DMS153 treated with DMSO at 0.1 percent for 48 hours (cell line): ENCODE results near the gene TARBP1.

ENCODE experiments used
- DNase-seq: peaks from one replicate; lab custom pipeline; 2025; ENCODE audit not compliant: unreplicated experiment; lab: John Stamatoyannopoulos, UW

Gene TARBP1

GRCh38 chr1:234484991-234485739 is 6.2 kb upstream of the TARBP1 start:
- DNase-seq = no peak

GRCh38 chr1:234484218-234484617 is 5.2 kb upstream of the TARBP1 start:
- no peak for DNase-seq

GRCh38 chr1:234481771-234482170 is 2.8 kb upstream of the TARBP1 start:
- DNase-seq = no peak

DNA sequence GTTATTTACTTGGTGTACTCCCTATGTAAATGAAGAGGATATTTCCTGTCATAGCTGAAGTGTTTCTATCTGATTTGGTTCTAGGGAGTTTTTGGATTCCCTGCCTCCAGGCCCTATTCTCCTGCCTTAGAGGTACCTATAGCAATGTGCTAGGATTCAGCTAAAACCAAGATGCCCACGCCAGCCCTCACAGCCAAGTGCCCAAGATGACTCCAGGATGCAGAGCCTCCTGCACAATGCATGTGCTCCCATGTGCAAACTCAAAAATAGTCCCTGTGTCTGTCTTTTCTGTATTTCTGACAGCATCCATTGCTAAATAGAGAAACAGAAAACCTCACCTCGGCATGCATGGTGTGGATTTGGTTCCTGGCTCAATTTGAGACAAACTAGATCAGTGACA is 887 bp upstream of the TARBP1 start:
- no peak for DNase-seq

DNA sequence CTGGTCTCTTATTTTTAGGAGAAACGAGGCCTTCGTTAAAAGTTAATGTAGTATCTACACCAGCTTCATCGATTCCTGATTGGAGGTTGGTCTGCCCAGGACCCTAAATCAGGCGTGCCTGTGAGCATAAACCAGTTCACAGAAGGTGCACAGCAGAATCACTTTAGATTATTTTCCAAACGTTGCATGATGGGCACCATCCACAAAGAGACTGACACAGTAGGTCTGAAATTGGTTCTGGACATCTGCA is 256 bp upstream of the TARBP1 start:
- DNase-seq = no peak

- DNase-seq = no peak
Observed at GRCh38 chr1:234478152-234478480, 863 bp downstream of the TARBP1 start.

GRCh38 chr1:234477386-234478151 is 1.4 kb downstream of the TARBP1 start:
- DNase-seq = no peak

DNA sequence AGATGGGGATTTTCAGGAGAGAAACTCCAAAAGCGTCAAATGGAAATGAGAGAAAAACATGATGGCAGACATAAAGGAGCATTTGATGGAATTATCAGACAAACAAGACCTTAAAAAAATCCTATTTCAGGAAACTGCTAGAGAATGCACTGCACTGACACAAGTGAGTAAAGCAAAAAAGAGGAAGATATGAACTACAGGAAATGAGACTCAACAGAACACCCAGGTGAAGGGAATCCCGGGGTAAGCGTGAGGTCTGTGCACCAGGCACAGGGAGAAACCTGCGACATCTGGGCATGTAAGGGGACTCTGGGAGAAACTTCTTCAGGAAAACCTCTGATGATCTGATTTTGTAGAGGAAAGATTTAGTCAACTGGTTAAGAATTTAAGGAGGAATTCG is 2.8 kb downstream of the TARBP1 start:
- DNase-seq = no peak

DNA sequence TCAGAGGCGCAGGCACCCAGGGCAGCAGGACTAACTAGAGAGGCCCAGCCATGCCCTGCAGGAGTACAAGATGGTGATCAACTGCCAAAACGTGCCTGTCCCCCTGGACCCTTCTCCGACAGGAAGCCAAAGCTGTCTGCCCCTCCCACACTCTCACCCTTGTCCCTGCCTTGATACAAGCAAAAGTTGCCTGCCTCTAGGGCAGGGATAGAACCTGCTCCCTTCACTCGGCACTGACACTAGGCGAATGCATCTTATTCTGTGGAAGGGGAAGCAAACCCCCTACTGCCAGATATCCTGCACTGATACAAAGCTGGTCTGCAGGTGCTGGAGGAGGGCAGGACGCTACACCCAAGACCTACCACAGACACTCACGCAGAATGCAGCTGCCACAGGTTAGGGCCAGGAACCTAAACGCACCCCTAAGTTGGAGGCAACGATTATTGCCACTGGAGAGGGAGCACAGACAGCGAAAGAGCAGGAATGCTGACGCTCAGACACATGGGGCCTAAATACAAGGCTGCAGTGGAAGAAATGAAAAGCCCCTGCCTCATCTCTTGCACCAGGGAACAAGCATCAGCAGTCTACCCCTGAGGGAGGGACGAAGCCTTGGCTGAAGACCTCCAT is 3.7 kb downstream of the TARBP1 start:
- DNase-seq = no peak

GRCh38 chr1:234474375-234474774 is 4.6 kb downstream of the TARBP1 start:
- no peak for DNase-seq

GRCh38 chr1:234473118-234473517 is 5.9 kb downstream of the TARBP1 start:
- no peak for DNase-seq

- DNase-seq = no peak
Observed at GRCh38 chr1:234469376-234469775, 9.6 kb downstream of the TARBP1 start.

DNA sequence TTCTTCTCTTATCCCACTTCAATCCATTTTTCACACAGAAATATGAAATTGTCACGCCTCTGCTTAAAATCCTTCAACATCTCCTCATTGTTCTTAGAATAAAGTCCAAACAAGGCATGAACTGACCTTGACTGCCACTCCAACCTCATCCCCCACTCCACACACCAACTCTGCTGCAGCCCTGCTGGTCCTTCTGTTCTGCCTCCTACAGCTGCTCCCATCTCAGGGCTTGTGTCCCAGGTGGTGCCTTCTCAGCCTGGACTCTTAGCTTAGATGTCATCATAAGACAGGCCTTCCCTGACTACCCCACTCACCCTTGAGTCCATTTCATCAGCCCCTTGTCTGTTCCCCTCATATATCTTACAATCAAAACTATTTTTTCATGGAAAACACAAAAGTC is 10.4 kb downstream of the TARBP1 start:
- no peak for DNase-seq

DNA sequence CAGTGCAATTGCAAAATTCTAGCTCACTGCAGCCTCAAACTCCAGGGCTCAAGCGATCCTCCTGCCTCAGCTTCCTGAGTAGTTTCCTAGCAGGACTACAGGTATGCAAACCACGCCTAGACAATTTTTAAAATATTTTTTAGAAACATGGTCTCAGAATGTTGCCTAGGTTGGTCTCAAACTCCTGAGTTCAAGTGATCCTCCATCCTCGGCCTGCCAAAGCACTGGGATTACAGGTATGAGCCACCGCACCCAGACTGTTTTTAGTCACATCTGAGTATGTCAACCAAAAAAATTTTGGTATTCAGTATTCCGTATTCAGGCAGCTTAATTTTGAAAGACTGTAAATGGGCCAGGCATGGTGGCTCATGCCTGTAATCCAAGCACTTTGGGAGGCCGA is 11.2 kb downstream of the TARBP1 start:
- no peak for DNase-seq

DNA sequence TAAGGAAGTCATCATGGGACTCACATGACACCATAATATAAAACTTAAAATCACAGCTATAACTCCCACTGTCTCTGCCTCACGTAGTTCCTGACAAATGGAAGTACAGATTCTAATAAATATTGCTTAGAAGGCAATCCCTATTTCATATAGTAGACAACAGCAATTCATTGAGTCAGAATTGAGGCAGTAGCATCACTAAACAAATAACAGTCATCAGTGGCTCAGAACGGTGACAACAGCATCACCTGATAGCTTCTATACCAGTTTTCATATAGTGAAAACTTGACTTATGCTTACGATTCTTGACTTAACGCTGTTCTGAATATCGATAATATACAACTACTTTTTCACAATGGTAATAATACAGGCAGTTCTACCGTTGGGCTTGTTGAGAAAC is 12.0 kb downstream of the TARBP1 start:
- no peak for DNase-seq

GRCh38 chr1:234463749-234464148 is 15.2 kb downstream of the TARBP1 start:
- DNase-seq = no peak

DNA sequence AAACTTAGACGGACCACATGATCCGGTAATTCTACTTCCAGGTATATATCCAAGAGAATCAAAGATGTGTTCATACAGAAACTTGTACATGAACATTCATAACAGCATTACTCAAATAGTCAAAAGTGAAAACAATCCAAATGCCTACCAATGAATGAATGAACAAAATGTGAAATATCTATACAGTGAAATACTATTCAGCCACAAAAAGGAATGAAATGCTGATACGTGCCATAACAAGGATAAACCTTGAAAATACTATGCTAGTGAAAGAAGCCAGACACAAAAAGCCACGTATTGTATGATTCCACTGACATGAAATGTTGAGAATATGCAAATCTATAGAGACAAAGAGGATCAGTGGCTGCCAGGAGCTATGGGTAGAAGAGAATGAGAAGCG is 18.3 kb downstream of the TARBP1 start:
- no peak for DNase-seq

- no peak for DNase-seq
Observed at GRCh38 chr1:234458352-234459017, 20.5 kb downstream of the TARBP1 start.

DNA sequence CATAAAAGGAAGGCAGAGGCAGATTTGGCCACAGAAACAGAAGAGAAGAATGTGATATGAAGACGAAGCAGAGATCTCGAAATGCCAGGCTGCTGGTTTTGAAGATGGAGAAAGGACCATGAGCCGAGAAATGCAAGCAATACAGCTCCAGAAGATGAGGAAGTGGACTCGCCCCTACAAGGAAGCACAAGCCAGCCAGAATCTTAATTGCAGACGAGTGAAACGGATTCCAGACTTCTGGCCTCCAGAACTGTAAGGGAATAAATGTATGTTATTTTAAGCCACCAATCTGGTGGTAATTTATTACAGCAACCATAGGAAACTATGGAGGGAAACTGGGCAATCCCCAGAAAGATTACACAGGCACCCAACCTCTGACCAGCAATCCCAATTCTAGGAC is 24.1 kb downstream of the TARBP1 start:
- no peak for DNase-seq

- DNase-seq = no peak
Observed at GRCh38 chr1:234452406-234452965, 26.5 kb downstream of the TARBP1 start.

DNA sequence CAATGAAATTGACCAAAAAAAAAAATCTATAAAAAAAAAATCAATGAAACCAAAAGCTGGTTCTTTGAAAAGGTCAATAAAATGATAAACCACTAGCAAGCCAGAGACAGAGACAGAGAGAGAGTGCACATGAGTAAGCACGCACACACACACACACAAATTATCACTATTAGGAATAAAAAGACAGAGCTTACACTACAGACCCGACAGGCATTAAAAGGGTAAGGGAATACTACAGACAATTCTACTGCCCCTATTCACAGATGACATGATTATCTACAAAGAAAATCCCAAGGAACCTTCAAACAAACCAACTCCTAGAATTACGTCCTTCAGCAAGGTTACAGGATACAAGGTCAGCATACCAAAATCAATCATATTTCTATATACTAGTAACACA is 38.6 kb downstream of the TARBP1 start:
- DNase-seq = no peak

GRCh38 chr1:234438579-234438978 is 40.4 kb downstream of the TARBP1 start:
- no peak for DNase-seq
